GM21423 (cell line): ENCODE measurements around the gene RGS9.
"Not testable (repeated sequence)": the region's sequence is repeated elsewhere in the genome, so short reads cannot be mapped to it uniquely, and the experiment has no call there.

Experiments used
- ATAC-seq: cut with Tn5 transposase; IDR thresholded peaks from one replicate; pipeline ENCODE4 v1.9.1; 2021; ENCODE audit warnings: mild to moderate bottlenecking, moderate library complexity; ENCODE audit not compliant: unreplicated experiment

Gene RGS9

GRCh38 chr17:65155622-65156021 lies 18.5 kb downstream of the RGS9 start:
- peak; percentile 49 for ATAC-seq

GRCh38 chr17:65156185-65156834 lies 19.1 kb downstream of the RGS9 start:
- ATAC-seq, result no peak

- ATAC-seq, result no peak
Observed at GRCh38 chr17:65156835-65157565, 19.8 kb downstream of the RGS9 start.

- no peak for ATAC-seq
Observed at GRCh38 chr17:65158041-65158440, 20.9 kb downstream of the RGS9 start.

- no peak for ATAC-seq
Observed at GRCh38 chr17:65158622-65159021, 21.5 kb downstream of the RGS9 start.

- ATAC-seq, result no peak
Observed at GRCh38 chr17:65160516-65160915, 23.3 kb downstream of the RGS9 start.

- ATAC-seq, result peak; percentile 90
Observed at GRCh38 chr17:65163990-65164495, 26.9 kb downstream of the RGS9 start.

- no peak for ATAC-seq
Observed at GRCh38 chr17:65166787-65167186, 29.6 kb downstream of the RGS9 start.

GRCh38 chr17:65167566-65167965 lies 30.4 kb downstream of the RGS9 start:
- no peak for ATAC-seq

- ATAC-seq, result no peak
Observed at GRCh38 chr17:65169691-65170090, 32.5 kb downstream of the RGS9 start.

- ATAC-seq, result no peak
Observed at GRCh38 chr17:65170839-65171238, 33.7 kb downstream of the RGS9 start.

- ATAC-seq, result no peak
Observed at GRCh38 chr17:65171752-65172151, 34.6 kb downstream of the RGS9 start.

- no peak for ATAC-seq
Observed at GRCh38 chr17:65172496-65173136, 35.4 kb downstream of the RGS9 start.

- ATAC-seq, result no peak
Observed at GRCh38 chr17:65173284-65173793, 36.2 kb downstream of the RGS9 start.

- ATAC-seq, result no peak
Observed at GRCh38 chr17:65173976-65174683, 37.0 kb downstream of the RGS9 start.

- ATAC-seq, result no peak
Observed at GRCh38 chr17:65174974-65175373, 37.8 kb downstream of the RGS9 start.

GRCh38 chr17:65175952-65176351 lies 38.8 kb downstream of the RGS9 start:
- ATAC-seq, result no peak

- ATAC-seq, result no peak
Observed at GRCh38 chr17:65176646-65177409, 39.7 kb downstream of the RGS9 start.

- no peak for ATAC-seq
Observed at GRCh38 chr17:65177901-65178300, 40.7 kb downstream of the RGS9 start.

GRCh38 chr17:65180276-65180675 lies 43.1 kb downstream of the RGS9 start:
- not testable (repeated sequence) for ATAC-seq
